OCI-LY1 (cell line): ENCODE results near the gene GPR26.

Experiments used
- CTCF ChIP-seq: fragments of 200-600 bp; sonication (generic), shearing (Covaris generic); IDR thresholded peaks from 2 replicates; pipeline ENCODE4 v1.5.1; 2017; ENCODE audit warnings: mild to moderate bottlenecking, antibody characterized with exemption, low read length, moderate library complexity, mixed read lengths
- EZH2 ChIP-seq: fragments of 200-600 bp; sonication (generic), shearing (Covaris generic); IDR thresholded peaks from 2 replicates; pipeline ENCODE4 v1.8.0; 2017; ENCODE audit warnings: borderline replicate concordance, mixed run types, mild to moderate bottlenecking, antibody characterized with exemption, low read length, moderate library complexity, mixed read lengths

- TF ChIP-seq CTCF (no peak), EZH2 (no peak)
Observed at GRCh38 chr10:123673198-123673597, 7.0 kb downstream of the GPR26 start.
